Aorta (tissue), 5 donors: Measurements from ENCODE around the gene NFIA. TPM values are rescaled to one million over a fixed set of nuclear protein-coding genes. Genes with fewer than 3 reads are reported as not detected.

Experiments
- ATAC-seq: fragments of 200-7000 bp; cut with Tn5 transposase; one replicate; pipeline ENCODE4 v1.9.1; 2022; ENCODE audit warnings: moderate library complexity; ENCODE audit not compliant: low FRiP score
- DNase-seq, 2 donors: peaks; one replicate each; pipeline ENCODE4 v3.0.0-alpha.2; 2020
- H3K27ac ChIP-seq, 2 donors: one replicate each; pipeline ENCODE4 v1.5.1; 2013; ENCODE audit warnings: low read length in 2 of 2, mild to moderate bottlenecking in 2 of 2, moderate library complexity in 2 of 2, control low read depth in 1 of 2, inconsistent platforms in 1 of 2, low read depth in 1 of 2
- H3K27me3 ChIP-seq, 2 donors: one replicate each; pipeline ENCODE4 v1.6.1; 2013; ENCODE audit warnings: control low read depth in 1 of 2, low read length in 1 of 2, mild to moderate bottlenecking in 1 of 2, moderate library complexity in 1 of 2; ENCODE audit not compliant: insufficient read depth in 2 of 2, control insufficient read depth in 1 of 2
- H3K36me3 ChIP-seq, 2 donors: one replicate each; pipeline ENCODE4 v1.6.1; 2013; ENCODE audit warnings: control low read depth in 1 of 2, low read length in 1 of 2, mild to moderate bottlenecking in 1 of 2; ENCODE audit not compliant: insufficient read depth in 2 of 2, control insufficient read depth in 1 of 2
- H3K4me1 ChIP-seq, 2 donors: one replicate each; pipeline ENCODE4 v1.6.1; 2013; ENCODE audit warnings: low read length in 2 of 2, control low read depth in 1 of 2, mild to moderate bottlenecking in 1 of 2, moderate library complexity in 1 of 2; ENCODE audit not compliant: insufficient read depth in 2 of 2, control insufficient read depth in 1 of 2
- H3K4me3 ChIP-seq, 2 donors: one replicate each; pipeline ENCODE4 v1.5.1; 2013; ENCODE audit warnings: low read length in 2 of 2, control low read depth in 1 of 2, mild to moderate bottlenecking in 1 of 2
- H3K9me3 ChIP-seq: one replicate; pipeline ENCODE4 v1.6.1; 2013; ENCODE audit warnings: mild to moderate bottlenecking, low read length; ENCODE audit not compliant: control insufficient read depth
- WGBS, 2 donors: extraction: QIAGEN DNeasy Blood & Tissue Kit; methylation state at CpG; one replicate each; pipeline ENCODE4 v1.1.7; 2013; 5-methylcytosine and 5-hydroxymethylcytosine counted together
- intact Hi-C, 2 donors: fragments of 100-400 bp; cut with DNase I; formaldehyde crosslinking; loops; one replicate each; pipeline versions ENCODE4 v1.14.2 to v1.15.0; 2022
- polyA plus RNA-seq, 2 donors: library from polyadenylated mRNA; stranded (reverse); fragments of 200-250 nt; gene quantifications; one replicate each; pipeline ENCODE4 v1.2.3, GENCODE V29; 2013
- total RNA-seq, 2 donors: library from RNA; stranded (reverse); fragmentation: NEBNext Ultra II Directional; extraction: Animal tissue kit (Norgen Biotek cat#: 25700); gene quantifications; one replicate each; pipeline ENCODE4 v1.2.1, GENCODE V29; 2021
- donor health status: healthy with polysubstance abuse.
- donor health status: Bipolar disorder and iron deficiency.
- donor health status: DM: no; HTN: no; CAD: no.
- donor health status: DM: no; HTN: no; CAD: no.
- donor health status: DM: yes; HTN: yes; CAD: no.

The NFIA gene
- total and polyA plus RNA-seq, 4 donors, result 15.3 to 221 (median 82.4) TPM

DNA sequence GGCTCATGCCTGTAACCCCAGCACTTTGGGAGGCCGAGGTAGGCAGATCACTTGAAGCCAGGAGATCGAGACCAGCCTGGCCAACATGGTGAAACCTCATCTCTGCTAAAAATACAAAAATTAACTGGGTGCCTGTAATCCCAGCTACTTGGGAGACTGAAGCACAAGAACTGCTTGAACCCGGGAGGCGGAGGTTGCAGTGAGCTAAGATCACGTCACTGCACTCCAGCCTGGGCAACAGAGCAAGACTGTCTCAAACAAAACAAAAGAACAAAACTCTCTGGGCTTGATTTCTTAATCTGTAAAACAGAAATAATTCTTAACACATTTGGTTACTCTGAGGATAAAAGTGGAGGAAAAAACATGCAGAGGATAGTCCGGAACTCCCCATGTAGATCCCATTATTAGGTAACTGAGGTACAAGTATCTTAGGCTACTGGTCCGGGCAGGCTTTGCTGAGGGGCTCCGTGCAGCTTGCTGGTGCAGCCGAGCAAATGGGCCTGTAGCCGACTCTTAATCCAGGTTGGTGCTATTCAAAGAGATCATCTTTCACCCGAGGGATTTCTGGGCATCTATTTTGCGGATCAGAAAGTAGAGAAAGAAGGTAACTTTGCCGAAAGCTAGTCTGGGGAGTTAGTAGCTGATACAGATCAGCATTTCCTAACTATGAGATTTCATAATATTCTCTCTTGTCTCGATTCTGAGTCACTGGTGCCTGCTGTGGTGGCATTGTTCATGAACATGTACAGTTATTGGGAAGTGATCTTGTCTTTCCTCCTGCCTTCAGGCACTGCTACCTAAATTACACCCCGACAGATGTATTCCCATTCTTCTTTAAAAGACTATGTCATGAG is 56.8 kb downstream of the NFIA start:
- intact Hi-C loops, result no loop called here
- WGBS, 2 donors, result 27 to 30% methylated on average over 15 of the region's 15 CpGs
- peaks cover 13% of the 10 kb centered on the region in 2 donors for H3K4me1 ChIP-seq

GRCh38 chr1:61139775-61140549 is 57.6 kb downstream of the NFIA start:
- intact Hi-C loops, result no loop called here
- Histone ChIP-seq H3K9me3 (no peaks in the 10 kb centered on the region), H3K4me3 (no peak overlapping the region), H3K27me3 (no peaks in the 10 kb centered on the region), H3K36me3 (no peaks in the 10 kb centered on the region), H3K4me1 (peaks cover 13 to 17% of the 10 kb centered on the region in 2 donors), H3K27ac (peak overlapping the region; percentile 6 to 50)
- ATAC-seq (no peak), DNase-seq (no peak)
- WGBS, 2 donors, result 35 to 36% methylated on average over 7 of the region's 7 CpGs

More for the DNA sequence above, 56.8 kb downstream of the NFIA start:
- H3K9me3 ChIP-seq, result no peaks in the 10 kb centered on the region
- H3K36me3 ChIP-seq, result no peaks in the 10 kb centered on the region
- peak; percentile 64 for ATAC-seq
- DNase-seq, result no peak
- no peak overlapping the region for H3K4me3 ChIP-seq
- peak overlapping the region in 1 of 2 donors; percentile 71 for H3K27ac ChIP-seq
- no peaks in the 10 kb centered on the region for H3K27me3 ChIP-seq

- H3K27ac ChIP-seq, result peak overlapping the region; percentile 20 to 74
- peak overlapping the region in 1 of 2 donors; percentile 32 for H3K4me3 ChIP-seq
- H3K27me3 ChIP-seq, result no peaks in the 10 kb centered on the region
- ATAC-seq (peak; percentile 55), DNase-seq (no peak)
- H3K36me3 ChIP-seq, result no peaks in the 10 kb centered on the region
- peaks cover 13 to 17% of the 10 kb centered on the region in 2 donors for H3K4me1 ChIP-seq
- WGBS, 2 donors, result 0 to 1% methylated on average over 3 of the region's 3 CpGs
- intact Hi-C loops, result no loop called here
- no peaks in the 10 kb centered on the region for H3K9me3 ChIP-seq
Measured at GRCh38 chr1:61140778-61141177, 58.4 kb downstream of the NFIA start.

GRCh38 chr1:61141288-61142042 is 59.1 kb downstream of the NFIA start:
- Histone ChIP-seq H3K27ac (peak overlapping the region; percentile 63 to 74), H3K9me3 (no peaks in the 10 kb centered on the region), H3K36me3 (no peaks in the 10 kb centered on the region), H3K27me3 (no peaks in the 10 kb centered on the region), H3K4me3 (no peak overlapping the region), H3K4me1 (peaks cover 13 to 17% of the 10 kb centered on the region in 2 donors)
- intact Hi-C loops, result no loop called here
- ATAC-seq (peak; percentile 15), DNase-seq (no peak)
- 29 to 31% methylated on average over 9 of the region's 9 CpGs for WGBS, 2 donors

GRCh38 chr1:61142043-61142440 is 59.7 kb downstream of the NFIA start:
- H3K4me1 ChIP-seq, result peaks cover 13 to 17% of the 10 kb centered on the region in 2 donors
- 4 to 7% methylated on average over 1 of the region's 1 CpG for WGBS, 2 donors
- peak overlapping the region in 1 of 2 donors; percentile 22 for H3K27ac ChIP-seq
- no peak overlapping the region for H3K4me3 ChIP-seq
- H3K9me3 ChIP-seq, result no peaks in the 10 kb centered on the region
- intact Hi-C loops, result no loop called here
- H3K27me3 ChIP-seq, result no peaks in the 10 kb centered on the region
- DNase-seq (no peak), ATAC-seq (no peak)
- no peaks in the 10 kb centered on the region for H3K36me3 ChIP-seq

DNA sequence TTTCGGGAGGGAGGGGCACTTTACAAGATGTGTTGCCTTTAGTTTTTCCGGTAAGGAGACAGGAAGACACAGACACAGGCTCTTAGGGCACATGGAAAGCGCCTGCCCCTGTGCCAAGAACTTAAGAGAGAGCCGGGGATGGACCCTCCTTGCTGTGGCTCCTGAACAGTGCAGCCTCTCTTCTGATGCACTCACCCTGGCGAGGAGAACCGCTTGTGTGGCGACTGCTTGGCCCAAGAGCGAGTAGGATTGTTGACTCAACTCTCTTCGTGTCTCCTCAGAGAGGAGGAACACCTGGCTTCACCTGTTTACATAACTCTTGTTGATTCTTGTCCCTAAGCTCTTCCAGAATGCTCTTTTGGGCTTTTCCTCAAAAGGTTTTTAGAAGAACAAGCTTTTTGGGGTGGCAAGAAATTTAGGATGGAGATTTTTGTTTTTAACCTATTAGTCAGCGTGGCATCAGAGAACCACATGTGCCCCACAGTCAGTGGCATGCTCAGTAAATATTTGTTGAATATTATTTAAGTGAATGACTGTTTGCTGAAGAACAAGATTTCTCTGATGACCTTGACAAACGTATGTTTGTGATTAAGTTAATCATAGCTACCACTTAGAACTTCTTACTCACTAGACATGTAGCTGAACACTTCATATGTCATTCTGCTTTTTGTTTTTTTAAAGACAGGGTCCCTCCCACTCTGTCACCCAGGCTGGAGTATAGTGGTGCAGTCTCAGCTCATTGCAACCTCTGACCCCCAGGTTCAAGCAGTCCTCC is 60.6 kb downstream of the NFIA start:
- DNase-seq (no peak), ATAC-seq (no peak)
- intact Hi-C loops, result no loop called here
- H3K36me3 ChIP-seq, result no peaks in the 10 kb centered on the region
- no peaks in the 10 kb centered on the region for H3K27me3 ChIP-seq
- no peaks in the 10 kb centered on the region for H3K9me3 ChIP-seq
- WGBS, 2 donors, result 42 to 49% methylated on average over 11 of the region's 11 CpGs
- peak overlapping the region; percentile 18 to 64 for H3K27ac ChIP-seq
- no peak overlapping the region for H3K4me3 ChIP-seq
- H3K4me1 ChIP-seq, result peaks cover 13 to 17% of the 10 kb centered on the region in 2 donors

DNA sequence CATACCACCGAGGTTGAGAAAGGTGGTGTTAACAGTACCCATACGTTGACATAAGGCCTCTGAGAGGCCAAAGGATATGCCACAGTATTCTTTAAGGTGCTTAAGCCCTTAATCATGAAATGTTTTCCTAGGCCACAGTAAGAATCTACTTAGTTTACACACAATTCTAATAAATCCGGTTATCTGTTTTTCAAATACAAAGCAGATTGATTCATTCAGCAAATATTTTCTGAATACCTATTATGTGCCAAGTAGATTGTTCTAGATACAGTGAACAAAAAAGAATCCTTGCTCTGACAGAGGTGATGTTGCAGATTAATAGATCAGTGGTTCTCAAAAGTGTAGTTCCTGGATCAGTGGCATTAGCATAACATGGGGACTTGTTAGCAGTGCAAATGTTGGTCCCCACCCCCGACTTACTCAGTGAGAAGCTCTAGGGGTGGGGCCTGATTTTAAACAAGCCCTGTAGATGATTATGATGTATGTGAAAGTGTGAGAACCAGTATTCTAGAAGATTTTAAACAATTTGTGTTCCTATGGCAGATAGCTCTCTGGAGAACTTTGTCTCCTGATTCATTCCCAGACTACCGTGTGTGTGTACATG is 61.6 kb downstream of the NFIA start:
- peaks cover 13 to 23% of the 10 kb centered on the region in 2 donors for H3K4me1 ChIP-seq
- DNase-seq (no peak), ATAC-seq (no peak)
- H3K27ac ChIP-seq, result peak overlapping the region in 1 of 2 donors; percentile 63
- H3K36me3 ChIP-seq, result no peaks in the 10 kb centered on the region
- H3K27me3 ChIP-seq, result no peaks in the 10 kb centered on the region
- no peaks in the 10 kb centered on the region for H3K9me3 ChIP-seq
- H3K4me3 ChIP-seq, result no peak overlapping the region
- intact Hi-C loops, result no loop called here
- 40 to 53% methylated on average over 5 of the region's 5 CpGs for WGBS, 2 donors
